ENCODE measurements around the gene CEACAM16. TPM values are rescaled to one million over a fixed set of nuclear protein-coding genes. Genes with fewer than 3 reads are reported as not detected.

The CEACAM16 gene
- total RNA-seq, 1 experiment from 2014 or later, result not detected

- POLR2A ChIA-PET (ENCODE audit: unreplicated experiment), result interaction anchor here (0.6 to 0.7 kb wide), 2 partner anchors 29 to 32 kb away, joined by 6 read pairs; no protein-coding TSS in a partner anchor
- H3K27me3 ChIP-seq (ENCODE audit: insufficient read depth, low read depth), result no peaks in the 10 kb centered on the region
- H4K20me1 ChIP-seq (ENCODE audit: insufficient read depth), result no peaks in the 10 kb centered on the region
- peak overlapping the region; percentile 100 for H3K27ac ChIP-seq
- peak overlapping the region; percentile 78 for H3K4me2 ChIP-seq
- H3F3A ChIP-seq (ENCODE audit: insufficient read depth, low read depth), result peaks cover 62% of the 10 kb centered on the region
- CTCF ChIA-PET, result interaction anchor here (1.0 kb wide), 1 partner anchor 26 kb away, joined by 3 read pairs; no protein-coding TSS in a partner anchor
- H2AFZ ChIP-seq, result no peak overlapping the region; the same call in 1 of the 2 replicates
- BruUV-seq (replicated peaks), result TSS peak; percentile 40
- no peaks in the 10 kb centered on the region for H3K9me3 ChIP-seq (ENCODE audit: insufficient read depth, low read depth)
- peaks cover 75% of the 10 kb centered on the region for H3K4me1 ChIP-seq (replicated peaks; ENCODE audit: insufficient read depth)
- no peaks in the 10 kb centered on the region for H3K79me2 ChIP-seq (ENCODE audit: low read depth)
- intact Hi-C loops (cut with micrococcal nuclease; ENCODE audit: unreplicated experiment), result loop anchor here (1.0 kb wide), 1 partner anchor 49 kb away; no protein-coding TSS in a partner anchor
- no peak for DNase-seq
- H3K4me3 ChIP-seq, result peak overlapping the region; percentile 43; the same call in 1 of the 2 replicates
- H3K36me3 ChIP-seq (ENCODE audit: low read depth), result no peaks in the 10 kb centered on the region
- TF ChIP-seq EZH2 (IDR thresholded peaks at IDR 0.05; ENCODE audit: low read depth), result no peak
- TF ChIP-seq CTCF (conservative IDR thresholded peaks at IDR 0.05), result no peak
- H3K9me2 ChIP-seq (ENCODE audit: insufficient read depth), result no peaks in the 10 kb centered on the region
These were observed 6.6 kb upstream of the CEACAM16 start for GRCh38 chr19:44692379-44692721.

GRCh38 chr19:44694184-44694579 is 4.8 kb upstream of the CEACAM16 start:
- Histone ChIP-seq H3K9me2 (ENCODE audit: insufficient read depth) (no peaks in the 10 kb centered on the region), H3K27me3 (ENCODE audit: insufficient read depth, low read depth) (no peaks in the 10 kb centered on the region), H3K4me1 (replicated peaks; ENCODE audit: insufficient read depth) (peaks cover 69% of the 10 kb centered on the region), H3K79me2 (ENCODE audit: low read depth) (no peaks in the 10 kb centered on the region), H2AFZ (no peak overlapping the region), H3F3A (ENCODE audit: insufficient read depth, low read depth) (peaks cover 58% of the 10 kb centered on the region), H4K20me1 (ENCODE audit: insufficient read depth) (no peaks in the 10 kb centered on the region), H3K4me3 (no peak overlapping the region), H3K27ac (peak overlapping the region; percentile 100), H3K9me3 (ENCODE audit: insufficient read depth, low read depth) (no peaks in the 10 kb centered on the region), H3K4me2 (no peak overlapping the region), H3K36me3 (ENCODE audit: low read depth) (no peaks in the 10 kb centered on the region)
- TF ChIP-seq CTCF (conservative IDR thresholded peaks at IDR 0.05) (peak; percentile 65; the same call in 1 of the 2 replicates), EZH2 (IDR thresholded peaks at IDR 0.05; ENCODE audit: low read depth) (no peak)
- CTCF ChIA-PET, result interaction anchor here (0.6 kb wide), 1 partner anchor 18 kb away, joined by 3 read pairs; no protein-coding TSS in a partner anchor
- intact Hi-C loops (cut with micrococcal nuclease; ENCODE audit: unreplicated experiment), result no loop called here
- BruUV-seq (replicated peaks), result no TSS peak
- POLR2A ChIA-PET (ENCODE audit: unreplicated experiment), result no interaction called here
- DNase-seq, result no peak

GRCh38 chr19:44696939-44697669 is 1.8 kb upstream of the CEACAM16 start:
- Histone ChIP-seq H3K4me3 (no peak overlapping the region), H3K9me3 (ENCODE audit: insufficient read depth, low read depth) (no peaks in the 10 kb centered on the region), H4K20me1 (ENCODE audit: insufficient read depth) (no peaks in the 10 kb centered on the region), H3K27me3 (ENCODE audit: insufficient read depth, low read depth) (no peaks in the 10 kb centered on the region), H3K27ac (no peak overlapping the region), H3K79me2 (ENCODE audit: low read depth) (no peaks in the 10 kb centered on the region), H3K36me3 (ENCODE audit: low read depth) (no peaks in the 10 kb centered on the region), H3F3A (ENCODE audit: insufficient read depth, low read depth) (peaks cover 35% of the 10 kb centered on the region), H3K4me1 (replicated peaks; ENCODE audit: insufficient read depth) (peaks cover 40% of the 10 kb centered on the region), H3K4me2 (no peak overlapping the region), H3K9me2 (ENCODE audit: insufficient read depth) (no peaks in the 10 kb centered on the region), H2AFZ (no peak overlapping the region)
- POLR2A ChIA-PET (ENCODE audit: unreplicated experiment), result no interaction called here
- CTCF ChIA-PET, result no interaction called here
- no peak for TF ChIP-seq CTCF (conservative IDR thresholded peaks at IDR 0.05)
- no peak for TF ChIP-seq EZH2 (IDR thresholded peaks at IDR 0.05; ENCODE audit: low read depth)
- no TSS peak for BruUV-seq (replicated peaks)
- intact Hi-C loops (cut with micrococcal nuclease; ENCODE audit: unreplicated experiment), result no loop called here
- no peak for DNase-seq
